ENCODE data around the gene TM6SF1. TPM values are rescaled to one million over a fixed set of nuclear protein-coding genes. Genes with fewer than 3 reads are reported as not detected.
"Not testable (repeated sequence)": the region's sequence is repeated elsewhere in the genome, so short reads cannot be mapped to it uniquely, and the experiment has no call there.

The TM6SF1 gene
- total RNA-seq, 4 donors from 2014 or later = 6.2 to 32.0 (median 16.6) TPM

GRCh38 chr15:83078712-83079111 is 28.7 kb upstream of the TM6SF1 start:
- no peak for DNase-seq (ENCODE audit: low spot score)
- TF ChIP-seq CTCF (IDR thresholded peaks at IDR 0.05) = no peak
- no peak for ATAC-seq (ENCODE audit: low FRiP score)

GRCh38 chr15:83081256-83082014 is 26.0 kb upstream of the TM6SF1 start:
- no peak for TF ChIP-seq CTCF (IDR thresholded peaks at IDR 0.05)
- ATAC-seq (ENCODE audit: low FRiP score) = no peak
- no peak for DNase-seq (ENCODE audit: low spot score)

GRCh38 chr15:83082730-83083386 is 24.6 kb upstream of the TM6SF1 start:
- DNase-seq (ENCODE audit: low spot score) (no peak), ATAC-seq (ENCODE audit: low FRiP score) (no peak)
- no peak for TF ChIP-seq CTCF (IDR thresholded peaks at IDR 0.05)

- ATAC-seq (ENCODE audit: low FRiP score); DNase-seq (ENCODE audit: low spot score): not testable (repeated sequence)
Observed at GRCh38 chr15:83085461-83085860, 22.0 kb upstream of the TM6SF1 start.

- DNase-seq (ENCODE audit: low spot score); ATAC-seq (ENCODE audit: low FRiP score): not testable (repeated sequence)
Observed at GRCh38 chr15:83085864-83086552, 21.4 kb upstream of the TM6SF1 start.

- no peak for TF ChIP-seq CTCF (IDR thresholded peaks at IDR 0.05)
- DNase-seq (ENCODE audit: low spot score) (no peak), ATAC-seq (ENCODE audit: low FRiP score) (no peak)
Observed at GRCh38 chr15:83087576-83087975, 19.9 kb upstream of the TM6SF1 start.

- TF ChIP-seq CTCF (IDR thresholded peaks at IDR 0.05) = no peak
- DNase-seq (ENCODE audit: low spot score) = no peak
- ATAC-seq (ENCODE audit: low FRiP score) = no peak
Observed at GRCh38 chr15:83088876-83089275, 18.6 kb upstream of the TM6SF1 start.

- DNase-seq (ENCODE audit: low spot score) (no peak), ATAC-seq (ENCODE audit: low FRiP score) (no peak)
- TF ChIP-seq CTCF (IDR thresholded peaks at IDR 0.05) = no peak
Observed at GRCh38 chr15:83090465-83090864, 17.0 kb upstream of the TM6SF1 start.

GRCh38 chr15:83091965-83092308 is 15.5 kb upstream of the TM6SF1 start:
- ATAC-seq (ENCODE audit: low FRiP score); DNase-seq (ENCODE audit: low spot score): not testable (repeated sequence)
